IMR-90 (cell line): Measurements from ENCODE around the gene ASXL1. TPM values are rescaled to one million over a fixed set of nuclear protein-coding genes. Genes with fewer than 3 reads are reported as not detected.
"Not testable (repeated sequence)": the region's sequence is repeated elsewhere in the genome, so short reads cannot be mapped to it uniquely, and the experiment has no call there.

Experiments
- ATAC-seq: fragments of 200-7000 bp; cut with Tn5 transposase; 2 replicates; pipeline ENCODE4 v1.9.1; 2020; ENCODE audit warnings: low read depth, mild to moderate bottlenecking, moderate library complexity
- BruUV-seq: library from RNA; stranded (reverse); fragments of 400-500 nt; replicated peaks from 2 replicates; lab custom pipeline; 2021; lab: Mats Ljungman, UMichigan
- CTCF ChIA-PET: fragments of 300-600 bp; formaldehyde crosslinking; extraction: SDS; loops from one replicate; lab custom pipeline; 2021; ENCODE audit warnings: antibody characterized with exemption; lab: Yijun Ruan, JAX
- POLR2A ChIA-PET: fragments of 300-600 bp; sonication (Branson Sonifier 250); formaldehyde crosslinking; loops from one replicate; lab custom pipeline; 2022; ENCODE audit warnings: antibody characterized with exemption; ENCODE audit not compliant: unreplicated experiment; lab: Charles Lee
- DNase-seq: peaks from one replicate; pipeline ENCODE4 v3.0.0; 2013
- H2AFZ ChIP-seq: replicated peaks from 2 replicates; pipeline ENCODE3; 2013; ENCODE audit warnings: low read length, mild to moderate bottlenecking; ENCODE audit not compliant: poor library complexity
- H2AK5ac ChIP-seq: 2 replicates; pipeline ENCODE4 v1.6.1; 2013; ENCODE audit warnings: low read depth, low read length, inconsistent platforms
- H2AK9ac ChIP-seq: replicated peaks from 2 replicates; pipeline ENCODE3; 2013; ENCODE audit warnings: mild to moderate bottlenecking, low read depth, low read length, moderate library complexity; ENCODE audit not compliant: poor library complexity
- H2BK120ac ChIP-seq: 2 replicates; pipeline ENCODE4 v1.6.1; 2013; ENCODE audit warnings: low read depth, low read length, inconsistent platforms
- H2BK15ac ChIP-seq: 3 replicates; pipeline ENCODE4 v1.6.1; 2013; ENCODE audit warnings: low read depth, low read length, inconsistent platforms
- H2BK20ac ChIP-seq: 2 replicates; pipeline ENCODE4 v1.6.1; 2013; ENCODE audit warnings: low read depth, mild to moderate bottlenecking, inconsistent platforms, low read length, moderate library complexity
- H2BK5ac ChIP-seq: 2 replicates; pipeline ENCODE4 v1.6.1; 2013; ENCODE audit warnings: mild to moderate bottlenecking, low read depth, low read length, inconsistent platforms; ENCODE audit not compliant: poor library complexity, severe bottlenecking
- H3K14ac ChIP-seq: replicated peaks from 2 replicates; pipeline ENCODE4 v1.6.1; 2013; ENCODE audit warnings: low read depth, low read length, inconsistent platforms
- H3K18ac ChIP-seq: 2 replicates; pipeline ENCODE4 v1.6.1; 2013; ENCODE audit warnings: low read depth, low read length, control low read depth
- H3K23ac ChIP-seq: 2 replicates; pipeline ENCODE4 v1.6.1; 2013; ENCODE audit warnings: low read depth, low read length, inconsistent platforms
- H3K27ac ChIP-seq: 2 replicates; pipeline ENCODE4 v1.5.1; 2013; ENCODE audit warnings: mild to moderate bottlenecking, control low read depth, low read length; ENCODE audit not compliant: insufficient read depth
- H3K27me3 ChIP-seq: 2 replicates; pipeline ENCODE4 v1.6.1; 2013; ENCODE audit warnings: low read length; ENCODE audit not compliant: control insufficient read depth, insufficient read depth
- H3K36me3 ChIP-seq: 2 replicates; pipeline ENCODE4 v1.6.1; 2013; ENCODE audit warnings: low read length, mixed read lengths; ENCODE audit not compliant: control insufficient read depth, insufficient read depth
- H3K4ac ChIP-seq: 2 replicates; pipeline ENCODE4 v1.6.1; 2013; ENCODE audit warnings: low read depth, low read length, inconsistent platforms
- H3K4me1 ChIP-seq: 2 replicates; pipeline ENCODE4 v1.6.1; 2013; ENCODE audit warnings: low read length, mixed read lengths; ENCODE audit not compliant: control insufficient read depth, insufficient read depth
- H3K4me2 ChIP-seq: 2 replicates; pipeline ENCODE4 v1.6.1; 2013; ENCODE audit warnings: low read depth, mild to moderate bottlenecking, control low read depth, low read length, moderate library complexity
- H3K4me3 ChIP-seq: 2 replicates; pipeline ENCODE4 v1.5.1; 2013; ENCODE audit warnings: low read depth, mild to moderate bottlenecking, control low read depth, low read length, moderate library complexity; ENCODE audit not compliant: insufficient read depth
- H3K56ac ChIP-seq: 2 replicates; pipeline ENCODE4 v1.6.1; 2013; ENCODE audit warnings: low read length, inconsistent platforms; ENCODE audit not compliant: insufficient read depth; ENCODE audit errors: extremely low read depth
- H3K79me1 ChIP-seq, 2 experiments: 2 replicates each; pipeline ENCODE4 v1.6.1; 2013; ENCODE audit warnings: low read length in 2 of 2, inconsistent platforms in 1 of 2, low read depth in 1 of 2
- H3K9ac ChIP-seq: 2 replicates; pipeline ENCODE4 v1.6.1; 2013; ENCODE audit warnings: low read depth, low read length, control low read depth
- H3K9me1 ChIP-seq: 2 replicates; pipeline ENCODE4 v1.6.1; 2013; ENCODE audit warnings: low read length, inconsistent platforms; ENCODE audit not compliant: insufficient read depth
- H3K9me3 ChIP-seq: 2 replicates; pipeline ENCODE4 v1.6.1; 2013; ENCODE audit warnings: low read length; ENCODE audit not compliant: control insufficient read depth, insufficient read depth
- H4K20me1 ChIP-seq: 2 replicates; pipeline ENCODE4 v1.6.1; 2013; ENCODE audit warnings: low read length, inconsistent platforms; ENCODE audit not compliant: insufficient read depth
- H4K5ac ChIP-seq: 2 replicates; pipeline ENCODE4 v1.6.1; 2013; ENCODE audit warnings: mild to moderate bottlenecking, low read depth, low read length, control low read depth
- H4K8ac ChIP-seq, 2 experiments: 2 replicates each; pipeline ENCODE4 v1.6.1; 2013; ENCODE audit warnings: low read depth in 2 of 2, low read length in 2 of 2, control low read depth in 1 of 2, inconsistent platforms in 1 of 2
- H4K91ac ChIP-seq: 2 replicates; pipeline ENCODE4 v1.6.1; 2013; ENCODE audit warnings: low read depth, low read length, inconsistent platforms; ENCODE audit not compliant: insufficient read depth
- WGBS, 2 experiments: methylation state at CpG; one replicate each; pipeline versions ENCODE4 v1.1.5 to v1.1.7; 2013; ENCODE audit warnings: missing lambda C conversion rate in 2 of 2; ENCODE audit not compliant: insufficient read length in 1 of 2; ENCODE audit errors: extremely low coverage in 2 of 2; 5-methylcytosine and 5-hydroxymethylcytosine counted together
- dilution Hi-C: fragments of 300-500 bp; cut with HindIII; formaldehyde crosslinking; loops from one replicate; pipeline ENCODE4 v1.14.3; 2018; ENCODE audit warnings: low sequenced_read_pairs; ENCODE audit not compliant: unreplicated experiment
- in situ Hi-C: fragments of 300-500 bp; cut with MboI; formaldehyde crosslinking; loops from 3 replicates; pipeline ENCODE4 v1.14.3; 2019; ENCODE audit warnings: low sequenced_read_pairs, inconsistent platforms, mixed read lengths
- intact Hi-C: fragments of 100-400 bp; cut with micrococcal nuclease; formaldehyde crosslinking; loops from 2 replicates; pipeline ENCODE4 v1.10.0; 2022
- polyA plus RNA-seq, 3 experiments: library from polyadenylated mRNA; depleted of rRNA; stranded (reverse); fragments of >200 nt; gene quantifications; 2 replicates each; pipeline ENCODE4 v1.2.3, GENCODE V29; 2012; ENCODE audit warnings: low replicate concordance in 1 of 3
- total RNA-seq: library from RNA; depleted of rRNA; stranded (reverse); fragments of >200 nt; gene quantifications from 2 replicates; pipeline ENCODE4 v1.2.3, GENCODE V29; 2012

ASXL1 gene
- total and polyA plus RNA-seq, 2 of the 4 experiments (the other 2 are of a cell fraction) = 29.9 to 37.1 TPM

- peak overlapping the region; percentile 95 to 99; a peak in 3 of 4 replicates for H4K8ac ChIP-seq
- WGBS, 2 experiments = no CpG with 5 or more reads among the region's 7 CpGs
- H3K27me3 ChIP-seq, H3K4me3 ChIP-seq, H3K4me2 ChIP-seq, POLR2A ChIA-PET, BruUV-seq, H3K36me3 ChIP-seq, H3K9ac ChIP-seq, intact Hi-C loops, in situ Hi-C loops, CTCF ChIA-PET, ATAC-seq, H3K9me3 ChIP-seq, dilution Hi-C loops, H3K4me1 ChIP-seq: not testable (repeated sequence)
- H3K23ac ChIP-seq = peak overlapping the region; percentile 97
- H3K18ac ChIP-seq = peak overlapping the region; percentile 40; the same call in 1 of the 2 replicates
- peak overlapping the region; percentile 92 for H2BK20ac ChIP-seq
- peak overlapping the region; percentile 47 for H3K27ac ChIP-seq
- H2AK9ac ChIP-seq = peak overlapping the region; percentile 38
- peak overlapping the region; percentile 48; the same call in 1 of the 2 replicates for H3K14ac ChIP-seq
- peak; percentile 68 for DNase-seq
- H3K56ac ChIP-seq = peak overlapping the region; percentile 59; the same call in 1 of the 2 replicates
- H4K20me1 ChIP-seq = peaks cover 30% of the 10 kb centered on the region
- peak overlapping the region; percentile 60; the same call in 1 of the 2 replicates for H4K5ac ChIP-seq
- peak overlapping the region; percentile 89 for H2BK5ac ChIP-seq
- peak overlapping the region; percentile 73; the same call in 1 of the 2 replicates for H2AK5ac ChIP-seq
- peaks cover 15% of the 10 kb centered on the region for H3K9me1 ChIP-seq
- H3K4ac ChIP-seq = peak overlapping the region; percentile 97
- peak overlapping the region; percentile 9 for H2AFZ ChIP-seq
- peak overlapping the region; percentile 97; the same call in 2 of the 3 replicates for H2BK15ac ChIP-seq
- H2BK120ac ChIP-seq = peak overlapping the region; percentile 95
- H3K79me1 ChIP-seq = peaks cover 0 to 31% of the 10 kb centered on the region in 2 experiments; a peak in 2 of 4 replicates
- peak overlapping the region; percentile 94 for H4K91ac ChIP-seq
Measured at GRCh38 chr20:32355907-32356621, 2.1 kb upstream of the ASXL1 start.
